DOHH2 (cell line): Measurements from ENCODE around the gene NEK4.

Source experiments
- H3F3A ChIP-seq: fragments of 200-600 bp; sonication (generic), shearing (Covaris generic); 2 replicates; pipeline ENCODE4 v1.6.0; 2016; ENCODE audit warnings: antibody characterized with exemption, mild to moderate bottlenecking; ENCODE audit not compliant: control insufficient read depth, insufficient read depth
- H3K27ac ChIP-seq: fragments of 200-600 bp; sonication (generic); 2 replicates; pipeline ENCODE4 v1.5.1; 2014; ENCODE audit warnings: low read depth, mild to moderate bottlenecking, low read length, moderate library complexity
- H3K27me3 ChIP-seq: fragments of 200-600 bp; sonication (generic); 2 replicates; pipeline ENCODE4 v1.6.1; 2014; ENCODE audit warnings: mild to moderate bottlenecking, low read length, mixed read lengths; ENCODE audit not compliant: control insufficient read depth
- H3K36me3 ChIP-seq: fragments of 200-600 bp; sonication (generic); 2 replicates; pipeline ENCODE4 v1.6.1; 2014; ENCODE audit warnings: mild to moderate bottlenecking, low read length, moderate library complexity, mixed read lengths; ENCODE audit not compliant: control insufficient read depth
- H3K4me1 ChIP-seq: fragments of 200-600 bp; sonication (generic); 2 replicates; pipeline ENCODE4 v1.6.1; 2014; ENCODE audit warnings: mild to moderate bottlenecking, low read length, mixed read lengths; ENCODE audit not compliant: control insufficient read depth
- H3K4me2 ChIP-seq: fragments of 200-600 bp; sonication (generic); 2 replicates; pipeline ENCODE4 v1.6.0; 2014; ENCODE audit warnings: mild to moderate bottlenecking, low read length, moderate library complexity
- H3K4me3 ChIP-seq: fragments of 200-600 bp; sonication (generic); 2 replicates; pipeline ENCODE4 v1.5.1; 2014; ENCODE audit warnings: mild to moderate bottlenecking, low read length, mixed read lengths
- H3K79me2 ChIP-seq: fragments of 200-600 bp; sonication (generic); 2 replicates; pipeline ENCODE4 v1.6.1; 2014; ENCODE audit warnings: mild to moderate bottlenecking, low read length, mixed read lengths; ENCODE audit not compliant: control insufficient read depth
- H3K9me2 ChIP-seq: fragments of 200-600 bp; sonication (generic); replicated peaks from 2 replicates; pipeline ENCODE4 v1.6.1; 2014; ENCODE audit warnings: mild to moderate bottlenecking, low read length, mixed read lengths; ENCODE audit not compliant: control insufficient read depth
- H3K9me3 ChIP-seq: fragments of 200-600 bp; sonication (generic); 2 replicates; pipeline ENCODE4 v1.6.1; 2014; ENCODE audit warnings: antibody characterized with exemption, low read length, mixed read lengths; ENCODE audit not compliant: control insufficient read depth, insufficient read depth
- H4K20me1 ChIP-seq: fragments of 200-600 bp; sonication (generic); 2 replicates; pipeline ENCODE4 v1.6.0; 2014; ENCODE audit warnings: low read depth, mild to moderate bottlenecking, antibody characterized with exemption, low read length, moderate library complexity; ENCODE audit not compliant: control insufficient read depth, insufficient read depth
- EZH2phosphoT487 ChIP-seq: fragments of 200-600 bp; sonication (generic); IDR thresholded peaks from 2 replicates; pipeline ENCODE4 v1.6.1; 2017; ENCODE audit warnings: borderline replicate concordance, mild to moderate bottlenecking, antibody characterized with exemption, low read length, moderate library complexity, mixed read lengths
- TF ChIP-seq, protein P1 (sequence below): fragments of 200-600 bp; sonication (generic); IDR thresholded peaks from one replicate; pipeline ENCODE4 v1.5.1; 2014; ENCODE audit warnings: antibody characterized with exemption, mild to moderate bottlenecking, low read depth, low read length; ENCODE audit not compliant: poor library complexity, severe bottlenecking

NEK4 gene

DNA sequence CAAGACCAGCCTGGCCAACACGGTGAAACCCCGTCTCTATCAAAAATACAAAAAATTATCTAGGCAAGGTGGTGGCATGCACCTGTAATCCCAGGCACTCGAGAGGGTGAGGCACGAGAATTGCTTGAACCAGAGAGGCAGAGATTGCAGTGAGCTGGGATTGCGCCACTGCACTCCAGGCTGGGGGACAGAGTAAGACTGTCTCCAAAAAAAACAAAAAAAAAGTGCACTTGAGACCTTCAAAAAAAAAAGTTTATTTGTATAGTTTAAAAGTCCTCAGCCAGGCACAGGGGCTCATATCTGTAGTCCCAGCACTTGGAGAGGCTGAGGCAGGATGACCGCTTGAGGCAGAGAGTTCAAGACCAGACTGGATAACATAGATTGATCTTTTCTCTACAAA, 87.1 kb downstream of the NEK4 start:
- peaks cover 23% of the 10 kb centered on the region for H3F3A ChIP-seq
- TF ChIP-seq EZH2phosphoT487, result no peak
- TF ChIP-seq, protein P1, sequence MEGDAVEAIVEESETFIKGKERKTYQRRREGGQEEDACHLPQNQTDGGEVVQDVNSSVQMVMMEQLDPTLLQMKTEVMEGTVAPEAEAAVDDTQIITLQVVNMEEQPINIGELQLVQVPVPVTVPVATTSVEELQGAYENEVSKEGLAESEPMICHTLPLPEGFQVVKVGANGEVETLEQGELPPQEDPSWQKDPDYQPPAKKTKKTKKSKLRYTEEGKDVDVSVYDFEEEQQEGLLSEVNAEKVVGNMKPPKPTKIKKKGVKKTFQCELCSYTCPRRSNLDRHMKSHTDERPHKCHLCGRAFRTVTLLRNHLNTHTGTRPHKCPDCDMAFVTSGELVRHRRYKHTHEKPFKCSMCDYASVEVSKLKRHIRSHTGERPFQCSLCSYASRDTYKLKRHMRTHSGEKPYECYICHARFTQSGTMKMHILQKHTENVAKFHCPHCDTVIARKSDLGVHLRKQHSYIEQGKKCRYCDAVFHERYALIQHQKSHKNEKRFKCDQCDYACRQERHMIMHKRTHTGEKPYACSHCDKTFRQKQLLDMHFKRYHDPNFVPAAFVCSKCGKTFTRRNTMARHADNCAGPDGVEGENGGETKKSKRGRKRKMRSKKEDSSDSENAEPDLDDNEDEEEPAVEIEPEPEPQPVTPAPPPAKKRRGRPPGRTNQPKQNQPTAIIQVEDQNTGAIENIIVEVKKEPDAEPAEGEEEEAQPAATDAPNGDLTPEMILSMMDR, result no peak
- no peaks in the 10 kb centered on the region for H3K9me3 ChIP-seq
- peaks cover 82% of the 10 kb centered on the region for H3K36me3 ChIP-seq
- no peaks in the 10 kb centered on the region for H3K27me3 ChIP-seq
- H3K4me1 ChIP-seq, result peaks cover 38% of the 10 kb centered on the region
- no peaks in the 10 kb centered on the region for H3K9me2 ChIP-seq
- peaks cover 25% of the 10 kb centered on the region for H4K20me1 ChIP-seq
- no peak overlapping the region for H3K27ac ChIP-seq
- H3K79me2 ChIP-seq, result peaks cover 89% of the 10 kb centered on the region
- peak overlapping the region; percentile 98; the same call in 1 of the 2 replicates for H3K4me3 ChIP-seq
- H3K4me2 ChIP-seq, result peak overlapping the region; percentile 89

DNA sequence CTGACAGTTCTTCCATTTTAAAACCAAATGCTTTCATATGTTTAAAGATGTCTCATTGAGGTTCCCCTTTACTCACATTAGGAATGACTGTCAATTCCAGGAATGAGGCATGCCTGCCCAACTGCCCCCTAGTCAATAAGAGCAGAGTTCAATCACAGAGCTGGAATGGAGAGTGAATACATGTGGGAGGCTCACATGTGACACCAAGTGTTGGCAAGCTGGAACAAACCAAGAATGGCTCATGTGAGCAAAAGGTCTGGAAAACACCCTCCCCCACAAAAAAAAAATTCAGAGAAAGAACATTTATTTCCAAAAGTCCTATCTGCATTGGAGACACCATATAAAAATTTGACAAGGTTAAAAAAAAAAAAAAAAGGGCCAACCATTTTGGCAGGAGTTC, 88.7 kb downstream of the NEK4 start:
- H3K27me3 ChIP-seq, result no peaks in the 10 kb centered on the region
- H3K9me2 ChIP-seq, result no peaks in the 10 kb centered on the region
- peaks cover 80% of the 10 kb centered on the region for H3K36me3 ChIP-seq
- H3K4me3 ChIP-seq, result no peak overlapping the region
- no peaks in the 10 kb centered on the region for H3K9me3 ChIP-seq
- peaks cover 74% of the 10 kb centered on the region for H3K79me2 ChIP-seq
- TF ChIP-seq, protein P1, result no peak
- no peak for TF ChIP-seq EZH2phosphoT487
- peaks cover 8% of the 10 kb centered on the region for H3F3A ChIP-seq
- no peak overlapping the region for H3K4me2 ChIP-seq
- H3K4me1 ChIP-seq, result peaks cover 22% of the 10 kb centered on the region
- no peak overlapping the region for H3K27ac ChIP-seq
- peaks cover 10% of the 10 kb centered on the region for H4K20me1 ChIP-seq

DNA sequence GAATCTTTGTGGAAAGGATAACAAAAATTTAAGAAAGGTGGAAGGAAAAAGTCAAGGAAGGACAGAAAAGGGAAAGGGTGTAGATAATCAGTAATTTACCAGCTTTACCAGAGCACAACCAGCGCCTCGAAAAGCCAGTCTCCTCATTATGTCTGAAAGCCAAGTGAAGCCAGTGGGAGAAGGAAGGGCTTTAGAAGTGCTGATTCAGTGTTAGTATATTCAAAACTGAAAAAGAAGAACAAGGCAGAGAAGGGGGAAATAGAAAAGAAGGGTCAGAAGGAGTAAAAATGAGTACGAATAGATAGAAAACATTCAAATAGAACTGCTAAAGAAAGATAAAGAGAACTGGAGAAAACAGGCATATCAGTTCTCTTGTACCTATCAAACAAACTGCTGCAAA, 89.1 kb downstream of the NEK4 start:
- no peak overlapping the region for H3K27ac ChIP-seq
- H3K9me2 ChIP-seq, result no peaks in the 10 kb centered on the region
- H3K4me2 ChIP-seq, result no peak overlapping the region

More for the DNA sequence above, 89.1 kb downstream of the NEK4 start:
- H4K20me1 ChIP-seq, result peaks cover 6% of the 10 kb centered on the region
- H3K27me3 ChIP-seq, result no peaks in the 10 kb centered on the region
- no peaks in the 10 kb centered on the region for H3K9me3 ChIP-seq
- H3K36me3 ChIP-seq, result peaks cover 80% of the 10 kb centered on the region
- H3K79me2 ChIP-seq, result peaks cover 69% of the 10 kb centered on the region
- H3K4me3 ChIP-seq, result no peak overlapping the region
- H3F3A ChIP-seq, result peaks cover 4% of the 10 kb centered on the region
- H3K4me1 ChIP-seq, result peaks cover 18% of the 10 kb centered on the region
- TF ChIP-seq, protein P1, result no peak
- TF ChIP-seq EZH2phosphoT487, result no peak
